Thyroid gland (tissue), 4 donors: ENCODE measurements around the gene SEMA4D. TPM values are rescaled to one million over a fixed set of nuclear protein-coding genes. Genes with fewer than 3 reads are reported as not detected.

Experiments
- DNase-seq, 2 donors: peaks; one replicate each; pipeline ENCODE4 v3.0.0-alpha.2; 2019
- H3K27ac ChIP-seq, 3 donors: fragments of 200-600 bp; sonication (generic); 1 replicate in 2 of 3; 2 replicates in 1 of 3; pipeline ENCODE4 v1.5.1; 2016 to 2019; ENCODE audit warnings: mild to moderate bottlenecking in 1 of 3, moderate library complexity in 1 of 3
- H3K27me3 ChIP-seq: fragments of 200-600 bp; sonication (generic); one replicate; pipeline ENCODE4 v1.5.1; 2019
- H3K36me3 ChIP-seq, 2 donors: fragments of 200-600 bp; sonication (generic); one replicate each; pipeline ENCODE4 v1.5.1; 2016 to 2019
- H3K4me1 ChIP-seq, 2 donors: fragments of 200-600 bp; sonication (generic); one replicate each; pipeline ENCODE4 v1.5.1; 2017 to 2019
- H3K4me3 ChIP-seq, 3 donors: fragments of 200-600 bp; sonication (generic); replicated peaks in 1 of 3; 1 replicate in 2 of 3; 2 replicates in 1 of 3; pipeline ENCODE4 v1.5.1; 2016; ENCODE audit warnings: mild to moderate bottlenecking in 1 of 3
- H3K9me3 ChIP-seq: fragments of 200-600 bp; sonication (generic); one replicate; pipeline ENCODE4 v1.5.1; 2017
- POLR2A ChIP-seq, 2 donors: fragments of 450-650 bp; IDR thresholded peaks; one replicate each; pipeline ENCODE4 v1.6.1; 2017; ENCODE audit warnings: antibody characterized with exemption in 2 of 2, mild to moderate bottlenecking in 2 of 2, moderate library complexity in 1 of 2
- WGBS, 2 donors: methylation state at CpG; one replicate each; pipeline ENCODE4 v1.1.5; 2017; 5-methylcytosine and 5-hydroxymethylcytosine counted together
- intact Hi-C: fragments of 100-400 bp; cut with DNase I; formaldehyde crosslinking; loops from one replicate; pipeline ENCODE4 v1.15.1; 2023
- total RNA-seq, 4 donors: library from RNA; depleted of rRNA; stranded (reverse); fragments of >200 nt; gene quantifications; one replicate each; pipeline ENCODE4 v1.2.3, GENCODE V29; 2016
- TF ChIP-seq, protein P1 (sequence below), 6 experiments: fragments of 200-600 bp in 3 of 6; fragments of 450-650 bp in 3 of 6; sonication (generic) in 3 of 6; IDR thresholded peaks; one replicate each; pipeline ENCODE4 v1.5.1; 2016 to 2019; ENCODE audit warnings: antibody characterized with exemption in 6 of 6, mild to moderate bottlenecking in 2 of 6, inconsistent platforms in 1 of 6, moderate library complexity in 1 of 6

Gene SEMA4D
- total RNA-seq, 4 donors from 2014 or later: 19.9 to 29.6 (median 28.9) TPM

DNA sequence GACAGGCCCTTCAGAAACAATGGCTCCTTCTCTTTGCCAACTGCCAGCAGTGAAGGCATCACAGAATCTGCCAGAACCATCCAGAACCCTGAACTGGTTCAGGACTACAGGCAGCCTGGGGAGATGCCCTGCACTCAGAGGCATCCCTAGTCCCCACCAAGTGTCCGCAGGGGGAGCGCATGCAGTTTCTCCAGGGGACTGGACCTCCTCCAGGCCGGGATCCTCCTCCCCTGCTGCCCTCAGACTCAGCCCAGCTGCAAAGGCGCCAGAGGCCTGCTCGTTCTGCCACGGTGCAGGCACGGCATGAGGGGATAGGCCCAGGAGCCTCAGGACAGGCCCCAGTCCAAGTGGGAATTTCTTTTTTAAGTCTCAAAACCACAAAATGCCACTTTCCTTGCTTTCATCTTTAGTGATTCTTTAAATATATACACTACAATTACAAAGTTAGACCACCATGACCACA, 72.0 kb downstream of the SEMA4D start:
- Histone ChIP-seq H3K9me3 (no peaks in the 10 kb centered on the region), H3K36me3 (no peaks in the 10 kb centered on the region), H3K27me3 (no peaks in the 10 kb centered on the region), H3K27ac (no peak overlapping the region), H3K4me3 (no peak overlapping the region), H3K4me1 (peaks cover 0 to 13% of the 10 kb centered on the region in 2 donors)
- no peak for DNase-seq
- intact Hi-C loops: no loop called here
- WGBS, 2 donors: 59 to 79% methylated on average over 4 to 6 of the region's 7 CpGs
- TF ChIP-seq, protein P1, sequence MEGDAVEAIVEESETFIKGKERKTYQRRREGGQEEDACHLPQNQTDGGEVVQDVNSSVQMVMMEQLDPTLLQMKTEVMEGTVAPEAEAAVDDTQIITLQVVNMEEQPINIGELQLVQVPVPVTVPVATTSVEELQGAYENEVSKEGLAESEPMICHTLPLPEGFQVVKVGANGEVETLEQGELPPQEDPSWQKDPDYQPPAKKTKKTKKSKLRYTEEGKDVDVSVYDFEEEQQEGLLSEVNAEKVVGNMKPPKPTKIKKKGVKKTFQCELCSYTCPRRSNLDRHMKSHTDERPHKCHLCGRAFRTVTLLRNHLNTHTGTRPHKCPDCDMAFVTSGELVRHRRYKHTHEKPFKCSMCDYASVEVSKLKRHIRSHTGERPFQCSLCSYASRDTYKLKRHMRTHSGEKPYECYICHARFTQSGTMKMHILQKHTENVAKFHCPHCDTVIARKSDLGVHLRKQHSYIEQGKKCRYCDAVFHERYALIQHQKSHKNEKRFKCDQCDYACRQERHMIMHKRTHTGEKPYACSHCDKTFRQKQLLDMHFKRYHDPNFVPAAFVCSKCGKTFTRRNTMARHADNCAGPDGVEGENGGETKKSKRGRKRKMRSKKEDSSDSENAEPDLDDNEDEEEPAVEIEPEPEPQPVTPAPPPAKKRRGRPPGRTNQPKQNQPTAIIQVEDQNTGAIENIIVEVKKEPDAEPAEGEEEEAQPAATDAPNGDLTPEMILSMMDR (IDR thresholded peaks at IDR 0.05): no peak
- TF ChIP-seq POLR2A (IDR thresholded peaks at IDR 0.05): no peak

DNA sequence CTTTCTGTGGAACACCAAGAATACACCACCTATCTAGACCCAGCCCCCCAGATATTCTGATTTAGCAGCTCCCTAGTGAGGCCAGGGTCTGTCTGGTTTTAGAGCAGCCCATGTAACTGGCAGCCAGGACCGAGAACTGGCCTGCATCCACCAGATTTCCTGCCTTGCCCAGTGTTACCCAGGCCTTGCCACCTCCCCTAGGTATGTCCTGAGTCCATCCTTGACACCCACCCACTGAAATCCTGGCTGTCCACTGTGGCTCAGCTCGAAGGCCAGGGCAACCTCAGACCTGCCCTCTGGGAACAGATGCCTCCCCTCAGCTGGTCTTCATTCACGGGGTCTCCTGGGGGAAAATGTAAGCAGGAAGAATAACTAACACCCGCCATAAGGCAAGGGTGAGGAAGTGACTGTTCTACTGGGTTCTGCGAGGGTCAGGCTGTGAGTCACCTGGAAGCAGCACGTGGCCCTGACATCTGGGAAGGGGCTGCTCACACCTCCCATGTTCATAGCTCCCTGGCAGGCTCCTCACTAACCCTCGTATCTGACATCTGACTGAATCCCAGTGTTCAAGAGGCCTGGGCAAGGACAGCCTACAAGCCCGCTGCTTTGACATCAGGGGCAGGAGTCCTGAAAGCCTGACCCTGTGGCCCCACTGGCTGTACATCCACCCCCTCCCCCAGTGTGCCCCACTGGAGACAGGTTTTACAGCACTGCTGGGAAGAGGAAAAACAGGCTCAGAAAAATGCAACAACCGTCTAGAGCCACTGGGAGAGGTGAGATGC, 72.7 kb downstream of the SEMA4D start:
- 56 to 66% methylated on average over 5 to 8 of the region's 9 CpGs for WGBS, 2 donors
- intact Hi-C loops: no loop called here
- no peaks in the 10 kb centered on the region for H3K36me3 ChIP-seq

GRCh38 chr9:89422151-89422975, 75.5 kb downstream of the SEMA4D start:
- Histone ChIP-seq H3K4me3 (no peak overlapping the region), H3K27ac (no peak overlapping the region), H3K4me1 (peaks cover 14 to 26% of the 10 kb centered on the region in 2 donors), H3K27me3 (no peaks in the 10 kb centered on the region), H3K9me3 (no peaks in the 10 kb centered on the region), H3K36me3 (no peaks in the 10 kb centered on the region)
- no peak for DNase-seq
- 89 to 90% methylated on average over 15 to 16 of the region's 16 CpGs for WGBS, 2 donors
- no peak for TF ChIP-seq POLR2A (IDR thresholded peaks at IDR 0.05)
- TF ChIP-seq, protein P1 (IDR thresholded peaks at IDR 0.05): no peak
- intact Hi-C loops: no loop called here

More for the DNA sequence above, 72.7 kb downstream of the SEMA4D start:
- Histone ChIP-seq H3K27me3 (no peaks in the 10 kb centered on the region), H3K4me3 (no peak overlapping the region), H3K4me1 (peaks cover 0 to 11% of the 10 kb centered on the region in 2 donors), H3K27ac (no peak overlapping the region), H3K9me3 (no peaks in the 10 kb centered on the region)
- no peak for DNase-seq
- TF ChIP-seq, protein P1 (IDR thresholded peaks at IDR 0.05): no peak
- TF ChIP-seq POLR2A (IDR thresholded peaks at IDR 0.05): no peak

DNA sequence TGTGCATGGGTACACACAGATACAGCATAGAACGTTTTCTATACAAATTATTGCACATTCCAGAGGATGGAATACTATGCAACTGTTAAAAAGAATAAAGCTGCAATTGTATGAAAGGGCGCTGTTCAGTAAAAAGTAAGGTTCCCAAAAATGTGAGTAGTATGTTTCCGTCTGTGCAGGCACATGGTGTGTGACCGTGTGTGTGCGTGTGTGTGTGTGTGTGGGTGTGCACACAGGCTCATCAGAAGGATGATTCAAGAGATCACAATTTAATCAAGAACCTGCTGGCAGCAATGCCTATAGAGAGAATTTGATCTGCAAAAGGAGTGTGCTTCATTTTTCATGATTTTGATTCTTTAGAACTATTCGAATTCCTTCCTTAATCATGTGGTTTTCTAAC, 76.3 kb downstream of the SEMA4D start:
- TF ChIP-seq, protein P1 (IDR thresholded peaks at IDR 0.05): no peak
- TF ChIP-seq POLR2A (IDR thresholded peaks at IDR 0.05): no peak
- Histone ChIP-seq H3K4me3 (no peak overlapping the region), H3K27me3 (no peaks in the 10 kb centered on the region), H3K36me3 (no peaks in the 10 kb centered on the region), H3K27ac (no peak overlapping the region), H3K9me3 (no peaks in the 10 kb centered on the region), H3K4me1 (peaks cover 14 to 26% of the 10 kb centered on the region in 2 donors)
- intact Hi-C loops: no loop called here
- WGBS, 2 donors: 91 to 95% methylated on average over 6 of the region's 6 CpGs
- DNase-seq: no peak
